ENCODE measurements around the gene RFC4. TPM values are rescaled to one million over a fixed set of nuclear protein-coding genes. Genes with fewer than 3 reads are reported as not detected.
A peak's percentile ranks its signal among the peaks of the same experiment; 100 is the strongest.

RFC4 gene
- total and polyA plus RNA-seq, 2 of the 8 experiments (the other 6 are each of a cell fraction or from before 2014, with no cell fraction given), result 21.8 to 86.9 TPM

GRCh38 chr3:186826410-186826975 is 20.2 kb upstream of the RFC4 start:
- Histone ChIP-seq H3K4me1 (replicated peaks in 1 of 4; ENCODE audit: control insufficient read depth in 3 of 4, insufficient read depth in 4 of 4, low read length in 3 of 4) (peaks cover 7 to 23% (median 19%) of the 10 kb centered on the region in 4 experiments), H4K5ac (ENCODE audit: insufficient read length, low read depth, low read length) (no peak overlapping the region), H2BK12ac (ENCODE audit: low read depth, low read length) (no peak overlapping the region), H3K27ac (ENCODE audit: low read depth, low read length) (no peak overlapping the region), H2AFZ (ENCODE audit: low read length) (no peak overlapping the region), H3K56ac (replicated peaks; ENCODE audit: insufficient read length, low read depth, low read length) (no peak overlapping the region), H2BK15ac (ENCODE audit: low read length) (no peak overlapping the region), H3K79me2 (ENCODE audit: control insufficient read depth in 1 of 2, insufficient read depth in 2 of 2, low read length in 2 of 2) (no peaks in the 10 kb centered on the region), H4K91ac (replicated peaks; ENCODE audit: insufficient read length, low read length) (no peak overlapping the region), H2AK5ac (ENCODE audit: low read depth, low read length) (no peak overlapping the region), H3K14ac (ENCODE audit: insufficient read length) (no peak overlapping the region), H2BK20ac (ENCODE audit: low read length) (no peak overlapping the region), H3K27me3 (replicated peaks in 1 of 4; ENCODE audit: control insufficient read depth in 3 of 4, extremely low read depth in 1 of 4, insufficient read depth in 3 of 4, low read length in 3 of 4) (peaks cover 0 to 38% (median 29%) of the 10 kb centered on the region in 4 experiments; a peak in 6 of 7 replicates), H3K23me2 (ENCODE audit: low read depth, low read length) (peaks cover 15% of the 10 kb centered on the region; the same call in 1 of the 2 replicates), H3K79me1 (ENCODE audit: low read depth, low read length) (no peaks in the 10 kb centered on the region; the same call in 1 of the 2 replicates), H3K9ac (replicated peaks in 1 of 4; ENCODE audit: extremely low read depth in 1 of 4, low read depth in 3 of 4, low read length in 3 of 4) (peak overlapping the region in 1 of 4 experiments; percentile 13; a peak in 1 of 7 replicates), H4K8ac (ENCODE audit: extremely low read depth, insufficient read depth, low read length) (no peak overlapping the region), H4K20me1 (replicated peaks in 1 of 2; ENCODE audit: control insufficient read depth in 1 of 2, insufficient read depth in 2 of 2, low read length in 2 of 2) (no peaks in the 10 kb centered on the region), H2BK5ac (ENCODE audit: low read depth, low read length) (no peak overlapping the region), H3K18ac (ENCODE audit: extremely low read depth, low read length) (no peak overlapping the region), H3K36me3 (ENCODE audit: control insufficient read depth in 2 of 4, insufficient read depth in 4 of 4, low read length in 3 of 4) (no peaks in the 10 kb centered on the region), H3K9me3 (ENCODE audit: insufficient read depth in 2 of 2, low read depth in 1 of 2, low read length in 1 of 2) (no peaks in the 10 kb centered on the region), H2BK120ac (replicated peaks; ENCODE audit: low read depth, low read length) (no peak overlapping the region), H3K23ac (ENCODE audit: insufficient read length) (no peak overlapping the region), H3K4me2 (ENCODE audit: insufficient read depth in 1 of 2, low read depth in 2 of 2, low read length in 2 of 2) (peak overlapping the region; percentile 70 to 85), H3K4me3 (ENCODE audit: extremely low read depth in 1 of 4, insufficient read depth in 2 of 4, low read depth in 3 of 4, low read length in 4 of 4) (peak overlapping the region; percentile 43 to 69 (median 46)), H3K4ac (replicated peaks; ENCODE audit: insufficient read length, low read depth, low read length) (no peak overlapping the region)
- ChIA-PET CTCF (ENCODE audit: partially characterized antibody) (interaction anchor here (0.6 to 1.5 kb wide), 3 partner anchors 14 to 314 kb away, joined by 3 to 6 read pairs (median 3); no protein-coding TSS in a partner anchor), POLR2A (ENCODE audit: partially characterized antibody) (interaction anchor here (0.6 to 7.4 kb wide), 7 partner anchors 20 to 289 kb away, joined by 3 to 73 read pairs (median 4); partner anchors contain the start of genes EIF4A2 and RFC4)
- DNase-seq (ENCODE audit: low read depth in 1 of 2, low spot score in 2 of 2) (peak in 1 of 2 experiments; percentile 54), FAIRE-seq (no peak)
- TF ChIP-seq KDM4A (IDR thresholded peaks at IDR 0.05; ENCODE audit: low read depth, low read length, severe bottlenecking) (peak; percentile 2), ATF2 (IDR thresholded peaks at IDR 0.05; ENCODE audit: low read length) (no peak), HDAC6 (IDR thresholded peaks at IDR 0.05; ENCODE audit: low read depth, low read length) (no peak), MAX (IDR thresholded peaks at IDR 0.05) (0 out of 2 replicates have a peak, but pooled peaks have one; percentile 29)
- 23% methylated on average over 5 of the region's 14 CpGs; no CpG with 5 or more reads in 1 of the 2 experiments for WGBS, 2 experiments (ENCODE audit: extremely low coverage in 1 of 2, insufficient coverage in 1 of 2, insufficient read length in 1 of 2, insufficient replicate concordance in 2 of 2, low coverage in 1 of 2, low lambda C conversion rate in 2 of 2, missing lambda C conversion rate in 1 of 2)

Data from H1 (cell line).